Kidney (tissue), 14 donors: ENCODE results near the gene PSORS1C2. TPM values are rescaled to one million over a fixed set of nuclear protein-coding genes. Genes with fewer than 3 reads are reported as not detected.

Source experiments
- DNase-seq, 5 donors: peaks; one replicate each; pipeline ENCODE4 v3.0.0-alpha.2; 2013 to 2020
- FAIRE-seq: peaks from 2 replicates; lab custom pipeline; 2012; peaks lifted over from hg19 to GRCh38; lab: Jason Lieb, UNC
- H3K27ac ChIP-seq, 2 donors: one replicate each; pipeline ENCODE4 v1.7.0; 2013; ENCODE audit warnings: low read depth in 2 of 2, low read length in 2 of 2, inconsistent platforms in 1 of 2
- H3K27me3 ChIP-seq: one replicate; pipeline ENCODE4 v1.7.1; 2013; ENCODE audit warnings: low read length, inconsistent platforms; ENCODE audit not compliant: control insufficient read depth, insufficient read depth
- H3K36me3 ChIP-seq, 3 donors: one replicate each; pipeline versions ENCODE4 v1.7.0 to v1.7.1; 2013; ENCODE audit warnings: low read length in 3 of 3, control low read depth in 1 of 3, inconsistent platforms in 1 of 3; ENCODE audit not compliant: insufficient read depth in 3 of 3, control insufficient read depth in 2 of 3
- H3K4me1 ChIP-seq, 3 donors: one replicate each; pipeline versions ENCODE4 v1.7.0 to v1.7.1; 2013; ENCODE audit warnings: low read length in 3 of 3, inconsistent platforms in 1 of 3, low read depth in 1 of 3; ENCODE audit not compliant: control insufficient read depth in 2 of 3, insufficient read depth in 2 of 3
- H3K4me3 ChIP-seq, 3 donors: one replicate each; pipeline versions ENCODE4 v1.7.0 to v1.8.1; 2013; ENCODE audit warnings: low read length in 3 of 3, control low read depth in 1 of 3, inconsistent platforms in 1 of 3
- H3K9ac ChIP-seq, 3 donors: one replicate each; pipeline versions ENCODE4 v1.7.0 to v1.7.1; 2013; ENCODE audit warnings: low read length in 3 of 3, control low read depth in 1 of 3, inconsistent platforms in 1 of 3
- H3K9me3 ChIP-seq, 3 donors: one replicate each; pipeline versions ENCODE4 v1.7.0 to v1.7.1; 2013; ENCODE audit warnings: low read length in 3 of 3, control low read depth in 1 of 3, inconsistent platforms in 1 of 3; ENCODE audit not compliant: control insufficient read depth in 2 of 3, insufficient read depth in 1 of 3
- intact Hi-C: fragments of 100-400 bp; cut with DNase I; formaldehyde crosslinking; loops from one replicate; pipeline ENCODE4 v1.11.1; 2022
- polyA plus RNA-seq: library from polyadenylated mRNA; stranded (reverse); fragments of 350-450 nt; fragmentation: Illumina TruSeq; extraction: RNeasy Lipid Tissue Mini Kit (QIAGEN cat#74804); gene quantifications from one replicate; pipeline ENCODE4 v1.2.3, GENCODE V29; 2014; ENCODE audit warnings: low read depth, low replicate concordance; ENCODE audit not compliant: insufficient read depth
- total RNA-seq: library from RNA; stranded (reverse); fragmentation: NEBNext Ultra II Directional; extraction: Animal tissue kit (Norgen Biotek cat#: 25700); gene quantifications from one replicate; pipeline ENCODE4 v1.2.1, GENCODE V29; 2021
- TF ChIP-seq, protein P1 (sequence below): IDR thresholded peaks from 3 replicates; pipeline ENCODE4 v1.5.1; 2012; ENCODE audit warnings: mild to moderate bottlenecking, moderate library complexity, borderline replicate concordance; ENCODE audit not compliant: insufficient read depth; ENCODE audit errors: extremely low read depth
- donor health status: control.
- donor health status: control.
- donor health status: control.
- donor health status: control.
- donor health status: control.
- donor health status: DM: yes; HTN: yes; CAD: no.
- donor health status: Normal renal cell carcinoma (clear cell type).

The PSORS1C2 gene
- total and polyA plus RNA-seq, 2 donors from 2014 or later, result not detected

DNA sequence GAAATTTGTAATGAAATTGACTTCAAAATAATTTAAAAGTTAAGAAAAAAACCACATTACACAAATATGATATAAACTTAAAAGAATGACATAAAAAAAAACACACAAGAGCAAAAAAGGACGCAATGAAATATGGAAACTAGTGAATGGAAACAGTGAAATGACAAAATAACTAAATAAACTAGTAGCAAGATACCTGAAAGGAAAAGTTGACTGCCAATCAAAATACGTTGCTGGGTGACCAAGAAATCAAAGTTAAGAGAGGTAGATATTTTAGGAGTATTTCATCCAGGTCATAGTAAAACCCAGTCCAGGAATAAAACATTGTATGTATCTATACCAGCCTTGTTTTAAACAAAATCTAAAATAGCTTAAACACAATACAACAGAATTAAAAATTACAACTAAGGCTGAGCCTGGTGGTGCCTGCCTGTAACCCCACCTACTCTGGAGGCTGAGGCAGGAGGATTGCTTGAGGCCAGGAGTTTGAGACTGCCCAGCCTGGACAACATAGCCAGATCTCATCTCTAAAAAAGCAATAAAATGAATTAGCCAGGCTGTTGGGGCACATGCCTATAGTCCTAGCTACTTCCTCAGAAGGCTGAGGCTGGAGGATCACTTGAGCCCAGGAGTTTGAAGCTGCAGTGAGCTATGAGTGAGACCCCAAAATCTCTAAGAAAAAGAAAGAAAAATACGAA, 48.4 kb downstream of the PSORS1C2 start:
- H3K27me3 ChIP-seq, result no peaks in the 10 kb centered on the region
- no peak overlapping the region for H3K27ac ChIP-seq
- DNase-seq (no peak), FAIRE-seq (no peak)
- TF ChIP-seq, protein P1, sequence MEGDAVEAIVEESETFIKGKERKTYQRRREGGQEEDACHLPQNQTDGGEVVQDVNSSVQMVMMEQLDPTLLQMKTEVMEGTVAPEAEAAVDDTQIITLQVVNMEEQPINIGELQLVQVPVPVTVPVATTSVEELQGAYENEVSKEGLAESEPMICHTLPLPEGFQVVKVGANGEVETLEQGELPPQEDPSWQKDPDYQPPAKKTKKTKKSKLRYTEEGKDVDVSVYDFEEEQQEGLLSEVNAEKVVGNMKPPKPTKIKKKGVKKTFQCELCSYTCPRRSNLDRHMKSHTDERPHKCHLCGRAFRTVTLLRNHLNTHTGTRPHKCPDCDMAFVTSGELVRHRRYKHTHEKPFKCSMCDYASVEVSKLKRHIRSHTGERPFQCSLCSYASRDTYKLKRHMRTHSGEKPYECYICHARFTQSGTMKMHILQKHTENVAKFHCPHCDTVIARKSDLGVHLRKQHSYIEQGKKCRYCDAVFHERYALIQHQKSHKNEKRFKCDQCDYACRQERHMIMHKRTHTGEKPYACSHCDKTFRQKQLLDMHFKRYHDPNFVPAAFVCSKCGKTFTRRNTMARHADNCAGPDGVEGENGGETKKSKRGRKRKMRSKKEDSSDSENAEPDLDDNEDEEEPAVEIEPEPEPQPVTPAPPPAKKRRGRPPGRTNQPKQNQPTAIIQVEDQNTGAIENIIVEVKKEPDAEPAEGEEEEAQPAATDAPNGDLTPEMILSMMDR, result no peak
- H3K4me1 ChIP-seq, result peaks cover 0 to 3% (median 2%) of the 10 kb centered on the region in 3 donors
- H3K36me3 ChIP-seq, result no peaks in the 10 kb centered on the region
- H3K4me3 ChIP-seq, result no peak overlapping the region
- no peaks in the 10 kb centered on the region for H3K9me3 ChIP-seq
- intact Hi-C loops, result no loop called here
- H3K9ac ChIP-seq, result no peak overlapping the region

Other genes with a start within 250 kb of the PSORS1C2 start
- gene GTF2H4, start 230.9 kb downstream of the PSORS1C2 start, total RNA-seq, result 39.3 TPM
- 20.9 TPM for gene GTF2H4, start 230.9 kb downstream of the PSORS1C2 start, polyA plus RNA-seq
- gene VARS2, start 224.8 kb downstream of the PSORS1C2 start, total RNA-seq, result 34.5 TPM
- 30.4 TPM for gene VARS2, start 224.8 kb downstream of the PSORS1C2 start, polyA plus RNA-seq
- 30.5 TPM for gene SFTA2, start 206.9 kb downstream of the PSORS1C2 start, total RNA-seq
- gene SFTA2, start 206.9 kb downstream of the PSORS1C2 start, polyA plus RNA-seq, result 7.4 TPM
- gene MUCL3, start 198.1 kb downstream of the PSORS1C2 start, total RNA-seq, result 0.13 TPM
- gene MUCL3, start 198.1 kb downstream of the PSORS1C2 start, polyA plus RNA-seq, result not detected
- not detected for gene MUC21, start 155.3 kb downstream of the PSORS1C2 start, total RNA-seq
- gene MUC21, start 155.3 kb downstream of the PSORS1C2 start, polyA plus RNA-seq, result not detected
- gene MUC22, start 128.6 kb downstream of the PSORS1C2 start, total RNA-seq, result not detected
- gene MUC22, start 128.6 kb downstream of the PSORS1C2 start, polyA plus RNA-seq, result not detected
- not detected for gene C6orf15, start 26.5 kb downstream of the PSORS1C2 start, total RNA-seq
- gene C6orf15, start 26.5 kb downstream of the PSORS1C2 start, polyA plus RNA-seq, result not detected
- 3.6 TPM for gene PSORS1C1, start 24.3 kb downstream of the PSORS1C2 start, total RNA-seq
- gene PSORS1C1, start 24.3 kb downstream of the PSORS1C2 start, polyA plus RNA-seq, result 2.1 TPM
- gene CDSN, start 18.6 kb downstream of the PSORS1C2 start, total RNA-seq, result 0.13 TPM
- gene CDSN, start 18.6 kb downstream of the PSORS1C2 start, polyA plus RNA-seq, result not detected
- gene CCHCR1, start 18.7 kb upstream of the PSORS1C2 start, total RNA-seq, result 26.2 TPM
- gene CCHCR1, start 18.7 kb upstream of the PSORS1C2 start, polyA plus RNA-seq, result 24.1 TPM
- 7.1 TPM for gene TCF19, start 19.5 kb upstream of the PSORS1C2 start, total RNA-seq
- gene TCF19, start 19.5 kb upstream of the PSORS1C2 start, polyA plus RNA-seq, result 5.1 TPM
- gene POU5F1, start 31.6 kb upstream of the PSORS1C2 start, total RNA-seq, result 19.9 TPM
- gene POU5F1, start 31.6 kb upstream of the PSORS1C2 start, polyA plus RNA-seq, result 7.9 TPM
- 901 TPM for gene HLA-C, start 133.0 kb upstream of the PSORS1C2 start, total RNA-seq
- gene HLA-C, start 133.0 kb upstream of the PSORS1C2 start, polyA plus RNA-seq, result 433 TPM
- gene HLA-B, start 218.1 kb upstream of the PSORS1C2 start, total RNA-seq, result 1,532 TPM
- 1,348 TPM for gene HLA-B, start 218.1 kb upstream of the PSORS1C2 start, polyA plus RNA-seq